ENCODE data around the gene PAX3.
A peak's percentile ranks its signal among the peaks of the same experiment; 100 is the strongest.

GRCh38 chr2:222318026-222318711 is 19.4 kb upstream of the PAX3 start:
- TF ChIP-seq CTCF (IDR thresholded peaks at IDR 0.05) (peak in 1 of 2 donors; percentile 11), POLR2A (IDR thresholded peaks at IDR 0.05) (no peak), EP300 (IDR thresholded peaks at IDR 0.05) (no peak)

Measured in suprapubic skin (tissue), 3 donors.